GM19397 (cell line): ENCODE results near the gene EIF4G3.
"Not testable (repeated sequence)": the region's sequence is repeated elsewhere in the genome, so short reads cannot be mapped to it uniquely, and the experiment has no call there.

Source experiments
- ATAC-seq: cut with Tn5 transposase; IDR thresholded peaks from one replicate; pipeline ENCODE4 v1.9.1; 2021; ENCODE audit warnings: mild to moderate bottlenecking, moderate library complexity; ENCODE audit not compliant: unreplicated experiment

Gene EIF4G3

GRCh38 chr1:20885121-20885520, 291.6 kb downstream of the EIF4G3 start:
- no peak for ATAC-seq

- ATAC-seq, result no peak
These were observed 292.2 kb downstream of the EIF4G3 start for GRCh38 chr1:20884513-20884912.

- no peak for ATAC-seq
These were observed 292.9 kb downstream of the EIF4G3 start for GRCh38 chr1:20883766-20884165.

- no peak for ATAC-seq
These were observed 293.9 kb downstream of the EIF4G3 start for GRCh38 chr1:20882837-20883236.

- no peak for ATAC-seq
These were observed 297.9 kb downstream of the EIF4G3 start for GRCh38 chr1:20878799-20879198.

- no peak for ATAC-seq
These were observed 301.3 kb downstream of the EIF4G3 start for GRCh38 chr1:20875198-20875973.

GRCh38 chr1:20873311-20873710, 303.4 kb downstream of the EIF4G3 start:
- ATAC-seq, result no peak

GRCh38 chr1:20871419-20871818, 305.3 kb downstream of the EIF4G3 start:
- ATAC-seq, result no peak

- ATAC-seq, result no peak
These were observed 306.0 kb downstream of the EIF4G3 start for GRCh38 chr1:20870718-20871117.

- ATAC-seq, result no peak
These were observed 308.4 kb downstream of the EIF4G3 start for GRCh38 chr1:20868263-20868662.

- no peak for ATAC-seq
These were observed 308.9 kb downstream of the EIF4G3 start for GRCh38 chr1:20867847-20868246.

- ATAC-seq, result no peak
These were observed 309.6 kb downstream of the EIF4G3 start for GRCh38 chr1:20867062-20867461.

GRCh38 chr1:20865001-20865400, 311.7 kb downstream of the EIF4G3 start:
- ATAC-seq, result no peak

- ATAC-seq, result no peak
These were observed 322.2 kb downstream of the EIF4G3 start for GRCh38 chr1:20854529-20854928.

GRCh38 chr1:20851791-20852190, 324.9 kb downstream of the EIF4G3 start:
- not testable (repeated sequence) for ATAC-seq

GRCh38 chr1:20850021-20850420, 326.7 kb downstream of the EIF4G3 start:
- ATAC-seq, result no peak

GRCh38 chr1:20849100-20849499, 327.6 kb downstream of the EIF4G3 start:
- ATAC-seq, result no peak

- no peak for ATAC-seq
These were observed 328.5 kb downstream of the EIF4G3 start for GRCh38 chr1:20848162-20848561.

GRCh38 chr1:20847611-20848080, 329.1 kb downstream of the EIF4G3 start:
- no peak for ATAC-seq

GRCh38 chr1:20846461-20847374, 330.0 kb downstream of the EIF4G3 start:
- ATAC-seq, result no peak

GRCh38 chr1:20840731-20841130, 336.0 kb downstream of the EIF4G3 start:
- no peak for ATAC-seq
